Measurements from ENCODE around the gene NCL.

- TF ChIP-seq EZH2 (IDR thresholded peaks at IDR 0.05) (no peak), POLR2AphosphoS5 (IDR thresholded peaks at IDR 0.05; ENCODE audit: borderline replicate concordance, low read depth, low read length) (no peak), FOXP2 (optimal IDR thresholded peaks at IDR 0.05; ENCODE audit: control extremely low read depth, extremely low read length, insufficient read depth) (no peak)
These were observed 37.2 kb downstream of the NCL start for GRCh38 chr2:231427116-231427515.
